MCF 10A (cell line): ENCODE results near the gene IER3. TPM values are rescaled to one million over a fixed set of nuclear protein-coding genes. Genes with fewer than 3 reads are reported as not detected.
"Not testable (repeated sequence)": the region's sequence is repeated elsewhere in the genome, so short reads cannot be mapped to it uniquely, and the experiment has no call there.

Source experiments
- BruUV-seq: library from RNA; stranded (reverse); fragments of 400-500 nt; replicated peaks from 2 replicates; lab custom pipeline; 2021; lab: Mats Ljungman, UMichigan
- CTCF ChIA-PET: fragments of 300-600 bp; sonication (Branson Sonifier 250); formaldehyde crosslinking; extraction: SDS; loops from one replicate; lab custom pipeline; 2021; ENCODE audit warnings: antibody characterized with exemption, inconsistent platforms; lab: Yijun Ruan, JAX
- POLR2A ChIA-PET: fragments of 300-600, 350-650 bp; sonication (Branson Sonifier 250); formaldehyde crosslinking; extraction: SDS; loops from one replicate; lab custom pipeline; 2020; ENCODE audit warnings: antibody characterized with exemption, inconsistent platforms; lab: Yijun Ruan, JAX
- DNase-seq: peaks from one replicate; pipeline ENCODE4 v3.0.0-alpha.2; 2018; ENCODE audit not compliant: unreplicated experiment
- H3K27ac Mint-ChIP-seq: one replicate; pipeline ENCODE4 v1.8.0; 2022; ENCODE audit warnings: mild to moderate bottlenecking, low read depth, mixed read lengths; ENCODE audit not compliant: unreplicated experiment
- H3K27me3 Mint-ChIP-seq: one replicate; pipeline ENCODE4 v1.8.0; 2022; ENCODE audit warnings: mixed read lengths; ENCODE audit not compliant: insufficient read depth, unreplicated experiment
- H3K36me3 Mint-ChIP-seq: one replicate; pipeline ENCODE4 v1.8.0; 2022; ENCODE audit warnings: mild to moderate bottlenecking, moderate library complexity, mixed read lengths; ENCODE audit not compliant: insufficient read depth, unreplicated experiment
- H3K4me1 Mint-ChIP-seq: one replicate; pipeline ENCODE4 v1.8.0; 2022; ENCODE audit warnings: mixed read lengths; ENCODE audit not compliant: insufficient read depth, unreplicated experiment
- H3K4me3 Mint-ChIP-seq: one replicate; pipeline ENCODE4 v1.8.0; 2022; ENCODE audit warnings: mild to moderate bottlenecking, moderate library complexity, mixed read lengths; ENCODE audit not compliant: unreplicated experiment
- H3K9me3 Mint-ChIP-seq: one replicate; pipeline ENCODE4 v1.8.0; 2022; ENCODE audit warnings: mixed read lengths; ENCODE audit not compliant: unreplicated experiment
- intact Hi-C: fragments of 100-400 bp; cut with micrococcal nuclease; formaldehyde crosslinking; loops from 2 replicates; pipeline ENCODE4 v1.14.1; 2022
- total RNA-seq: library from RNA; stranded (reverse); gene quantifications from 2 replicates; pipeline ENCODE4 v1.2.3, GENCODE V29; 2022
- TF ChIP-seq, protein P1 (sequence below): fragments of 200-600 bp; IDR thresholded peaks from one replicate; pipeline ENCODE4 v1.8.0; 2022; ENCODE audit warnings: antibody characterized with exemption, mild to moderate bottlenecking; ENCODE audit not compliant: unreplicated experiment

Gene IER3
- total RNA-seq, 1 experiment from 2014 or later = 192 TPM

DNA sequence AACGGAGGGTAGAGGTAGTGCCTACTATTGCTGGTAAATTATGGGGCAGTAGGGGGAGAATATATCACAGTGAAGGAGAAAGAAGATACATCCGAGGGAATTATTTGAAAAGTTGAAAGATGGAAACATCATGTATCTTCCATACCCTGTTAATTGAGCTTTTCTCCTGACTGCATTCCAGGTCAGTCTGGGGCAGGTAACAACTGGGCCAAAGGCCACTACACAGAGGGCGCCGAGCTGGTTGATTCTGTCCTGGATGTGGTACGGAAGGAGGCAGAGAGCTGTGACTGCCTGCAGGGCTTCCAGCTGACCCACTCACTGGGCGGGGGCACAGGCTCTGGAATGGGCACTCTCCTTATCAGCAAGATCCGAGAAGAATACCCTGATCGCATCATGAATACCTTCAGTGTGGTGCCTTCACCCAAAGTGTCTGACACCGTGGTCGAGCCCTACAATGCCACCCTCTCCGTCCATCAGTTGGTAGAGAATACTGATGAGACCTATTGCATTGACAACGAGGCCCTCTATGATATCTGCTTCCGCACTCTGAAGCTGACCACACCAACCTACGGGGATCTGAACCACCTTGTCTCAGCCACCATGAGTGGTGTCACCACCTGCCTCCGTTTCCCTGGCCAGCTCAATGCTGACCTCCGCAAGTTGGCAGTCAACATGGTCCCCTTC lies 21.0 kb downstream of the IER3 start:
- ChIA-PET CTCF (interaction anchor here (0.5 to 20.7 kb wide), 19 partner anchors 10 to 364 kb away, joined by 3 to 537 read pairs (median 6); partner anchors contain the start of genes DHX16 and NRM), POLR2A (interaction anchor here (0.6 to 13.6 kb wide), 16 partner anchors 7 to 170 kb away, joined by 3 to 477 read pairs (median 6); partner anchors contain the start of genes ATAT1, DHX16, MRPS18B and NRM)
- Mint-ChIP-seq H3K4me1 (peaks cover 42% of the 10 kb centered on the region), H3K4me3 (peak overlapping the region; percentile 86), H3K36me3 (peaks cover 72% of the 10 kb centered on the region)
- H3K9me3 Mint-ChIP-seq, DNase-seq, BruUV-seq, H3K27me3 Mint-ChIP-seq, H3K27ac Mint-ChIP-seq: not testable (repeated sequence)
- intact Hi-C loops = loop anchor here (5.0 kb wide), 2 partner anchors 181 to 241 kb away; no protein-coding TSS in a partner anchor

DNA sequence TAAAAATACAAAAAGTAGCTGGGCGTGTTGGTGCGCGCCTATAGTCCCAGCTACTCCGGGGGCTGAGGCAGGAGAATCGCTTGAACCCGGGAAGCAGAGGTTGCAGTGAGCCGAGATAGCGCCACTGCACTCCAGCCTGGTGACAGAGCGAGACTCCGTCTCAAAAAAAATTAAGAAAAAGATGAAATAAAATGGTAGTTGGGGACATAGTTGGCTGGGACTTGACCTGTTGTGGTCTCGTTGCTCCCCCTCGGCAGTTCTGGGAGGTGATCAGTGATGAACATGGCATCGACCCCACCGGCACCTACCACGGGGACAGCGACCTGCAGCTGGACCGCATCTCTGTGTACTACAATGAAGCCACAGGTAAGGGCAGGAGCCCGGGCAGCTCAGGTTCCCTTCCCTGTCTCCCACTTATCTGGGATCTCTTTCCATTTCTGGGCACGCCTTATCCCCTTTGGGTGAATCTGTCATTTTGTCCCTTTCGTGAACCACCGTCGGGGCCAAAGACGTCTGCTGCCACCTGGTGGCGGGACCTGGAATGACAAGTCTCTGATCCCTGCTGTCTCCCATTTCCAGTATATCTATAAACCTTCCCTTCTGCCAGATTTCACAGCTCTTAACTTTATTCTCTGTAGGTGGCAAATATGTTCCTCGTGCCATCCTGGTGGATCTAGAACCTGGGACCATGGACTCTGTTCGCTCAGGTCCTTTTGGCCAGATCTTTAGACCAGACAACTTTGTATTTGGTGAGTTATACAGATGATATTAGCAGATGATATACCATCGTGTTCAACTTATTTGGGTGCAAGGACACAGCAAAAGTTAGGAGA lies 21.9 kb downstream of the IER3 start:
- Mint-ChIP-seq H3K4me1 (peaks cover 45% of the 10 kb centered on the region), H3K27ac (no peak overlapping the region), H3K36me3 (peaks cover 64% of the 10 kb centered on the region), H3K9me3 (no peaks in the 10 kb centered on the region), H3K4me3 (peak overlapping the region; percentile 86), H3K27me3 (no peaks in the 10 kb centered on the region)
- TF ChIP-seq, protein P1, sequence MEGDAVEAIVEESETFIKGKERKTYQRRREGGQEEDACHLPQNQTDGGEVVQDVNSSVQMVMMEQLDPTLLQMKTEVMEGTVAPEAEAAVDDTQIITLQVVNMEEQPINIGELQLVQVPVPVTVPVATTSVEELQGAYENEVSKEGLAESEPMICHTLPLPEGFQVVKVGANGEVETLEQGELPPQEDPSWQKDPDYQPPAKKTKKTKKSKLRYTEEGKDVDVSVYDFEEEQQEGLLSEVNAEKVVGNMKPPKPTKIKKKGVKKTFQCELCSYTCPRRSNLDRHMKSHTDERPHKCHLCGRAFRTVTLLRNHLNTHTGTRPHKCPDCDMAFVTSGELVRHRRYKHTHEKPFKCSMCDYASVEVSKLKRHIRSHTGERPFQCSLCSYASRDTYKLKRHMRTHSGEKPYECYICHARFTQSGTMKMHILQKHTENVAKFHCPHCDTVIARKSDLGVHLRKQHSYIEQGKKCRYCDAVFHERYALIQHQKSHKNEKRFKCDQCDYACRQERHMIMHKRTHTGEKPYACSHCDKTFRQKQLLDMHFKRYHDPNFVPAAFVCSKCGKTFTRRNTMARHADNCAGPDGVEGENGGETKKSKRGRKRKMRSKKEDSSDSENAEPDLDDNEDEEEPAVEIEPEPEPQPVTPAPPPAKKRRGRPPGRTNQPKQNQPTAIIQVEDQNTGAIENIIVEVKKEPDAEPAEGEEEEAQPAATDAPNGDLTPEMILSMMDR = peak; percentile 97
- peak; percentile 86 for DNase-seq
- no TSS peak for BruUV-seq
- CTCF ChIA-PET = interaction anchor here (0.6 to 20.7 kb wide), 25 partner anchors 11 to 894 kb away, joined by 3 to 537 read pairs (median 6); partner anchors contain the start of genes DHX16 and NRM
- intact Hi-C loops = loop anchor here (1.0 to 5.0 kb wide), 3 partner anchors 43 to 240 kb away; no protein-coding TSS in a partner anchor
- POLR2A ChIA-PET = interaction anchor here (0.6 to 13.6 kb wide), 19 partner anchors 8 to 392 kb away, joined by 3 to 477 read pairs (median 5); partner anchors contain the start of genes ATAT1, DHX16, MRPS18B and NRM

DNA sequence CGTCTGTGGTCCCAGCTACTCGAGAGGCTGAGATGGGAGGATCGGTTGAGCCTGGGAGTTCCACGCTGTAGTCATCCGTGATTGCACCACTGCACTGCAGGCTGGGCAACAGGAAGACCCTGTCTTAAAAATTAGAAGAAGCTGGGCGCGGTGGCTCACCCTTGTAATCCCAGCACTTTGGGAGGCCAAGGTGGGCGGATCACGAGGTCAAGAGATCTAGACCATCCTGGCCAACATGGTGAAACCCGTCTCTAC lies 22.4 kb downstream of the IER3 start:
- ChIA-PET POLR2A (interaction anchor here (0.7 to 13.6 kb wide), 17 partner anchors 9 to 392 kb away, joined by 3 to 477 read pairs (median 6); partner anchors contain the start of genes ATAT1, DDR1, DHX16 and MRPS18B), CTCF (interaction anchor here (0.6 to 20.7 kb wide), 24 partner anchors 12 to 895 kb away, joined by 3 to 537 read pairs (median 6); partner anchors contain the start of genes DHX16 and NRM)
- H3K27ac Mint-ChIP-seq, H3K9me3 Mint-ChIP-seq, BruUV-seq, H3K27me3 Mint-ChIP-seq: not testable (repeated sequence)
- Mint-ChIP-seq H3K36me3 (peaks cover 60% of the 10 kb centered on the region), H3K4me3 (peak overlapping the region; percentile 86), H3K4me1 (peaks cover 47% of the 10 kb centered on the region)
- DNase-seq = peak; percentile 22
- intact Hi-C loops = loop anchor here (1.0 to 5.0 kb wide), 3 partner anchors 43 to 240 kb away; no protein-coding TSS in a partner anchor

DNA sequence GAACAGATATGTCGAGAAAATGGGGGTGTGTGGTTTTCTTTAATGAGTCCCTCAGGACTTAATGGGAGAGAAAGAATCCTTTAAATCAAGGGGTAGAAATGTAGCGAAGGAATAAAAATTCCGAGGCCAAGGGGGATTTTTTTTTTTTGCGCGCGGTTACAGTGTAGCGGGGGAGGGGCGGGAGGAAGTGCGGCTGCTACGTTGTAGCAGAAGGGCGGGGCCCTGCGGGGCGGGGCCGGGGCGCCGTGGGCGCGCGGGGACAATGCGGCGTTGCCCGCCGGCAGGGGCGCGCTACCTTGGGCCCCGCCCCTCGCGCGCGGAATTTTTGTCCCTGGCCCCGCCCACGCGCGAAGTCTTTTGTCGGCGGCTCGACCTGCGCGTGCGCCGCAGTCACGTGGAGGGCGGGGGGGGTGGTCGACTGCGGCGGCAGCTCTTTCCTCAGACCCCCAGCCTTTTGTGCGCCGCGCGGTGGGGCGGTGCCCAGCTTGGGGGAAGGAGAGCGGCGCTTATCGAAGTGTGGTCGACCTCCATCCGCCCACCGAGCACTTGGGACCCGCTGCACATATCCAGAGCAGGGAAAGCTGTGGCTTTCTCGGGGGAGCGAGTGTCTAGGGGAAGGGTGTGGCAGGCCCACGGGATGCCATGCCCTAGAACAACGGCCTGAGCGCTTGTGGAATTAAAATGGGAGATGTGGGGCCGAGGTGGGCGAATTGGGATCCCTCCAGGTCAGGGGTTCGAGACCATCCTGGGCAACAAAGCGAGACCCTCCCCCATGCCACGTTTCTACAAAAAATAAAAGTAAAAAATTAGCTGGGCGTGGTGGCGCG lies 22.9 kb downstream of the IER3 start:
- Mint-ChIP-seq H3K9me3 (no peaks in the 10 kb centered on the region), H3K27ac (peak overlapping the region; percentile 92), H3K27me3 (no peaks in the 10 kb centered on the region), H3K4me3 (peak overlapping the region; percentile 86), H3K4me1 (peaks cover 50% of the 10 kb centered on the region), H3K36me3 (peaks cover 63% of the 10 kb centered on the region)
- DNase-seq = peak; percentile 85
- no TSS peak for BruUV-seq
- intact Hi-C loops = loop anchor here (1.0 to 5.0 kb wide), 4 partner anchors 42 to 239 kb away; partner anchors contain the start of genes MRPS18B and PPP1R10
- ChIA-PET POLR2A (interaction anchor here (0.6 to 13.6 kb wide), 20 partner anchors 9 to 166 kb away, joined by 3 to 477 read pairs (median 6); partner anchors contain the start of genes ABCF1, ATAT1, C6orf136 and DDR1), CTCF (interaction anchor here (0.6 to 20.7 kb wide), 18 partner anchors 12 to 895 kb away, joined by 3 to 537 read pairs (median 6); partner anchors contain the start of genes DHX16 and NRM)
- TF ChIP-seq, protein P1 = no peak
